Fibroblast of skin of right quadriceps (primary cell): ENCODE measurements around the gene ITPRID1.

ENCODE experiments used
- DNase-seq: peaks from one replicate; pipeline ENCODE4 v3.0.0-alpha.2; 2013

Gene ITPRID1

GRCh38 chr7:31642681-31643115, 128.8 kb downstream of the ITPRID1 start:
- no peak for DNase-seq

- DNase-seq: no peak
These were observed 133.1 kb downstream of the ITPRID1 start for GRCh38 chr7:31646942-31647341.

GRCh38 chr7:31647511-31647910, 133.6 kb downstream of the ITPRID1 start:
- no peak for DNase-seq

- DNase-seq: peak; percentile 8
These were observed 134.4 kb downstream of the ITPRID1 start for GRCh38 chr7:31648288-31648687.

- DNase-seq: no peak
These were observed 135.0 kb downstream of the ITPRID1 start for GRCh38 chr7:31648880-31649279.

GRCh38 chr7:31651234-31652062, 137.6 kb downstream of the ITPRID1 start:
- DNase-seq: no peak

GRCh38 chr7:31652063-31652326, 138.1 kb downstream of the ITPRID1 start:
- no peak for DNase-seq

- DNase-seq: no peak
These were observed 149.2 kb downstream of the ITPRID1 start for GRCh38 chr7:31663072-31663471.

- no peak for DNase-seq
These were observed 151.0 kb downstream of the ITPRID1 start for GRCh38 chr7:31664890-31665289.

GRCh38 chr7:31665546-31665945, 151.7 kb downstream of the ITPRID1 start:
- DNase-seq: no peak

GRCh38 chr7:31669461-31669860, 155.6 kb downstream of the ITPRID1 start:
- DNase-seq: no peak

- DNase-seq: no peak
These were observed 165.8 kb downstream of the ITPRID1 start for GRCh38 chr7:31679574-31680305.

GRCh38 chr7:31683445-31684225, 169.7 kb downstream of the ITPRID1 start:
- DNase-seq: no peak

GRCh38 chr7:31687024-31687748, 173.3 kb downstream of the ITPRID1 start, which contains the start of gene PPP1R17:
Gene PPP1R17 (plus strand): TSS chr7:31687215. CDS start chr7:31692442, 5,227 bp downstream.
- no peak for DNase-seq

- DNase-seq: no peak
These were observed 174.5 kb downstream of the ITPRID1 start for GRCh38 chr7:31688372-31688771.

- DNase-seq: no peak
These were observed 175.1 kb downstream of the ITPRID1 start for GRCh38 chr7:31688996-31689395.

GRCh38 chr7:31690935-31691334, 177.0 kb downstream of the ITPRID1 start:
- no peak for DNase-seq

- no peak for DNase-seq
These were observed 178.6 kb downstream of the ITPRID1 start for GRCh38 chr7:31692451-31692850.

GRCh38 chr7:31692871-31693270, 179.0 kb downstream of the ITPRID1 start:
- no peak for DNase-seq

GRCh38 chr7:31695859-31696614, 182.1 kb downstream of the ITPRID1 start:
- no peak for DNase-seq

- DNase-seq: no peak
These were observed 185.2 kb downstream of the ITPRID1 start for GRCh38 chr7:31699050-31699449.

- no peak for DNase-seq
These were observed 188.5 kb downstream of the ITPRID1 start for GRCh38 chr7:31702354-31702753.
